HG03342 (cell line): ENCODE results near the gene LRIT1.

Experiments used
- ATAC-seq: cut with Tn5 transposase; IDR thresholded peaks from one replicate; pipeline ENCODE4 v1.9.1; 2021; ENCODE audit warnings: mild to moderate bottlenecking, moderate library complexity; ENCODE audit not compliant: unreplicated experiment

The LRIT1 gene

DNA sequence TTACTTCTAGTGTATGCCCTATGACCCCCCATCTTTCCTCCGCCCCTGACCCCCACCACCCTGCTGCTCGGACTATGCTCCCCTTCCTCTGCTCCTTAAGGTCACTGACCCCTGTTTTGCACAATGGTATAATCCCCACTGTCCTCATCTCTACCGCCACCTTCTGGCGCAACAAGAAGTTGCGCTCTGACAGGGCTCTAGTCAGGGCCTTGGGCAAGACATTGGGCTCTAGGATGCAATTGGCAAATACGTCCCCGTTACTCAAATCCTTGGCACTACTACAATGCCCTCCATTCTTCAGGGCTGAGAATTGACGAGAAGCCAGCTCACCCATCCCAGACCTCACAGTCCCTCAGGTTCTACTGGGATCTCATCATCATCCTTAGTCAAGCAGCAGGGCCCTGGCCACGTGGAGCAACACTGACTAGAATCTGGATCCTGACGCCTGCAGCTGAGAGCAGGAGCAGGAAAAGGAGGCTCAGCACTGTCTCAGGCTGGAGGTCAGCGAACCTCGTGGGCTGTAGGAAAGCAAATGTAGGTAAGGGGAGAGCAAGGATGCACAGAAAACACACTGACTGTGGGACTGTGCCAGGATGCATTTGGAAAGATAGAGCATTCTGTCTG, 26.6 kb downstream of the LRIT1 start:
- peak; percentile 88 for ATAC-seq

GRCh38 chr10:84214046-84214572, 27.2 kb downstream of the LRIT1 start:
- ATAC-seq = no peak

- ATAC-seq = no peak
Measured at GRCh38 chr10:84213076-84213475, 28.3 kb downstream of the LRIT1 start.

- ATAC-seq = no peak
Measured at GRCh38 chr10:84212014-84212413, 29.3 kb downstream of the LRIT1 start.

DNA sequence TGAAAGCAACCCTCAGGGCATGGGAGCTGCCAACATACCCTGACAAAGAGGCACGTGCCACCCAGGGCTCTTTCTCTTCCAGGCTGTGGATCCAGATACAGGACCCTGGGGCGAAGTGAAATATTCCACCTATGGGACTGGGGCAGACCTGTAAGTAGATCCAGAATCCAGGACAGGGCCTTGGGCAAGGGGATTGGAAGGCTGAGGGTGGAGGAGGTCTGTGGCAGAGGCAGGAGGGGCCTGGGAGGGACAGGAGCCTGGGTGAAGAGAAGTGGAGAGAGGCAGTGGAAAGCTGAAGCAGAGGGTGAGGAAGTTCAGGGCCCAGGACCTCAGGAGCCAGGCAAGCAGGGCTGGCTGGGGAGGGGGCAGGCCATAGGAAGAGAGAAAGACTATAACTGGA, 29.8 kb downstream of the LRIT1 start:
- no peak for ATAC-seq

GRCh38 chr10:84208023-84208422, 33.3 kb downstream of the LRIT1 start:
- no peak for ATAC-seq

DNA sequence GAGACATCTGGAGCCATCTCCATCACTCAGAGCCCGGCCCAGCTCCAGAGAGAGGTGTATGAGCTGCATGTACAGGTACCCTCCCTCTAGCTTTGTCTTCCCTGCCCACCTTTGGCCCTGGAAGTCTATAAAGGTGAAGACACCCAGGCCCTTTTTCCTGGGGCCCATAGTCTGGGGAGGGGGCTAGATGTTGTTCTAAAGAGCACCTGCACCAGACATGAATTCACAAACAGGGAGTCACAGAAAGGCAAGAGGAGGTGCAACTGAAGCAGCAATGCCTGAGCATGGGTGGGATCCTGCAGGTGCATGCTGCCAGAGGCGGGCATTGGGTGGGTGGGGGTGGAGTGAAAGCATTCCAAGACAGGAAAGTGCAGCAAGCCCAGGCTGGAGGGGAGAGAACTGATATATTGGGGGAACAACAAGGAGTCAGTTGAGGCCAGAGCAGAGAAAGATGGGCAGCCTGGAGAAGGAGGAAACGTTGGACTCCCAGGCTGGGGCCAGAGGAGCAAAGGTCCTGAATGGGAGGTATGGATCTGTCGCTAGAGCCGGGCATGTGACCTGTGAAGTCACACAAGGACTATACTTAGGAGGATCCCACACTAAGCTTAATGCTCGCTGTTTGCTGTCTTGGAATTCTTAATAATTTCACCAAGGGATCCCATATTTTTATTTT, 35.4 kb downstream of the LRIT1 start:
- ATAC-seq = no peak

GRCh38 chr10:84205049-84205852, 36.1 kb downstream of the LRIT1 start:
- ATAC-seq = peak; percentile 74

GRCh38 chr10:84204610-84205009, 36.7 kb downstream of the LRIT1 start:
- no peak for ATAC-seq

GRCh38 chr10:84204122-84204521, 37.2 kb downstream of the LRIT1 start:
- ATAC-seq = peak; percentile 62

- ATAC-seq = no peak
Measured at GRCh38 chr10:84202349-84202748, 39.0 kb downstream of the LRIT1 start.

GRCh38 chr10:84201682-84202081, 39.7 kb downstream of the LRIT1 start:
- no peak for ATAC-seq

- ATAC-seq = no peak
Measured at GRCh38 chr10:84201244-84201606, 40.1 kb downstream of the LRIT1 start.

GRCh38 chr10:84200537-84201243, 40.7 kb downstream of the LRIT1 start:
- no peak for ATAC-seq

- ATAC-seq = no peak
Measured at GRCh38 chr10:84198206-84198915, 43.0 kb downstream of the LRIT1 start.

DNA sequence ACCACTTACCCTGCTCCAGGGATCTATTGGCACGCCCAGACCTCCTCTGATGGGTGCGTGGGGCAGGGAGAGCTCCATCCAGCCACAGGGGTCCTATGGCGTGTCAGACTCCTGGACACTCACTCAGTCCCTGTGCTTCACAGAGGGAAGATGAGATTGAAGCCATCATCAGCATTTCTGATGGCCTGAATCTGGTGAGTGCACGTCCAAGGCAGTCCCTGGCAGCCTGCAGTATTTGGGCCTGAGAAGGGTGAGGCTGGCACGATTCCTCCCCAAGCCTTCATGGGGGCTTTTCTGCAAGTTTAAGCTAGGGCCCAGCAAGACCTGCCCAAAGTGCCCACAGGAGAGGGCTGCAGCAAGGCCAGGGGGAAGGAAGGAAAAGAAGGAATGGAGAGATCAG, 43.7 kb downstream of the LRIT1 start:
- ATAC-seq = no peak

DNA sequence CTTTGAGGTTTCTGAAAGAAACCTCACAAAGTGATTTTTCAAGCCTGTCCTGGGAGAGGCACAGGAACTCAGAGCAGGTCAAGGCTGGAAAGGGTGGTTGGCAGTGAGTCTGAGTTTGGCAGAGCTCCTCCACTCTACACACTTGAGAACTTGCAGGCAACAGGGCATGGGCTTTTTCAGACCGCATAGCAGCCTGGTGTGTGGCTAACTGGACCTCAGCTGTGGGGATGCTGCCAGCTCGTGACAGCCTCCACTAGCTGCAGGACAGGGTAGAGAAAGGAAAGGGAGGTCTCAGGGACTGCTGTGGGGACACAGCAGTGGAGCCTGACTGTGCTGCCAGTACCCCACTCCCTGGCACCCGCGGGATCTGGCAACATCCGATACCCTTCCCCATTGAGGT, 44.4 kb downstream of the LRIT1 start:
- ATAC-seq = no peak

DNA sequence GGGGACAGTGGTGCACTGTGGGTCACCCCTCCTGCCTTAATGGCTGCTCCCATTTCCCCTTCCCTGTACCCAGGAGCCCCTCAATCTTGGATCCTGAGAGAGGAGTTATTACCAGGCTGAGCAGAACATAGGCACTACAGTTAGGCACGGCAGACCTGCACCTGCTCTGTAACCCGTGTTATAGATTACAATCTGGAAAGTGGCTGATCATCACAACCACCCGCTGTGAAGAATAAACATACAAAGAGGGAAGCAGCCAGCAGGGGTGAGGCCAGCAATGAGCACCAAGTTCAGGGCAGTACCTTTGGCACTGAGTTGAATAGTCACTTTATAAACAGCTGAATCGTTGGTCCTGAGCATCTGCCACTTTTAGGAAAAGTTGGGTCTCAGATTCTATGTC, 45.3 kb downstream of the LRIT1 start:
- no peak for ATAC-seq

DNA sequence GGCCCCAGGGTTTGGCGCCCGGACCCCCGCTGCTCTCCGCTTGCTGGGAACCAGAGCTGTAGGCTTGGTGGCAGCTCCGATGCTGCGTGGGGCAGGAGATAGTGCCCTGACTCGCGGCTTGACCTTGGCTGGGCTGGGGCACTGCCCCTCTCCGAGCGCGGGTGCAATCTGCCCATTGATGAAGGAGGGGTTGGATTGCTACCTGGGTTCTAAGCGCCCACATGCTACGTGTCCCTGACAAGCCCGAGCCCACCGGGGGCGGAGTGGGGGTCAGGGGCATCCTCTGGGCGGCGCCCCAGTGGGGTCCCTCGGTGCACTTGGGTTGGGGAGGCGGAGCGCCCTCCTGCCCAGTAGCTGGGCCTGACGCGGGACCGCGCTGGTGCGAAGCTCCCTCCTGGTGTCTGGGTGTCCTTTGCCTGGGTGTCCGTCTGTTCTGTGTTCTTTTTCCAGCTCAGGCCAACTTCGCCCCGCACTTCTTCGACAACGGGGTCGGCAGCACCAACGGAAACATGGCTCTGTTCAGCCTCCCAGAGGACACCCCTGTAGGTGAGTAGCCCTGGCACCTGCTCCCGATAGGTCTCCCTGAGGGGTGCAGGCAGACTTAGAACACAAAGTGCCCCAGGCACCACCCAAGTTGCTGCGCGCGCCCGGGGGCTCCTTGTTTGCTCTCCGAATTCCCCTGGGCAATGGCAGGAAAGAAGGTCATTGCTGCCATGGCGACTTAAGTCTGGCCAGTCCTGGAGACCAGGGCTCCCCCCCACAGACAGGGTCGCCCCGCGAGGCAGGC, 46.1 kb downstream of the LRIT1 start:
- no peak for ATAC-seq
